ENCODE measurements around the gene FADD. TPM values are rescaled to one million over a fixed set of nuclear protein-coding genes. Genes with fewer than 3 reads are reported as not detected.
"Not testable (repeated sequence)": the region's sequence is repeated elsewhere in the genome, so short reads cannot be mapped to it uniquely, and the experiment has no call there.

Gene FADD
- total and polyA plus RNA-seq, 10 donors, result 11.3 to 28.8 (median 23.1) TPM

DNA sequence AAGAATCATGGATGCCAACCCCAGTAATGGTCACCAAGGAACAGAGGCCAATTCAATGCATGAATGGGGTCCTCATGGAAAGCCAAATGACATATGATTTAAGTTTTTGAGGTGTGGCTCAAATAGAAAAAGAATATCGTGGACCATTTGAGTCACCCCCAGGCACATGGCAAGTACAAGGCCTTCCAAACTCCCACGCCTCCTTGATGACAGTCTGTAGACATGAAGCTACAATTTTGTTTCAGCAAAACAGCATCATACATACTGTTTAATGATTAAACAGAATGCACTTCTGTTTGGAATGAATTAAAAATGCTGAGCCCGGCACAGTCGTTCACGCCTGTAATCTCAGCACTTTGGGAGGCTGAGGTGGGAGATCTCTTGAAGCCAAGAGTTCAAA is 7.4 kb downstream of the FADD start:
- peaks cover 0 to 50% (median 38%) of the 10 kb centered on the region in 6 donors for H3K36me3 ChIP-seq
- no peak overlapping the region for H3K27ac ChIP-seq
- H3K9me3 ChIP-seq, result no peaks in the 10 kb centered on the region
- no peak overlapping the region for H3K4me3 ChIP-seq
- TF ChIP-seq CTCF (IDR thresholded peaks at IDR 0.05 in 8 of 11, conservative IDR thresholded peaks at IDR 0.05 in 3 of 11) (no peak), POLR2AphosphoS5 (IDR thresholded peaks at IDR 0.05) (no peak), POLR2A (IDR thresholded peaks at IDR 0.05) (no peak)
- peak; percentile 8 for DNase-seq
- no peaks in the 10 kb centered on the region for H3K27me3 ChIP-seq (replicated peaks in 1 of 7)
- intact Hi-C loops (cut with DNase I; ENCODE audit: low total_unique reads), result no loop called here
- H3K4me1 ChIP-seq, result peaks cover 0 to 37% (median 22%) of the 10 kb centered on the region in 6 donors
- WGBS, 5 donors, result 89 to 94% (median 93%) methylated on average over 5 of the region's 5 CpGs

GRCh38 chr11:70212227-70212811 is 9.2 kb downstream of the FADD start:
- TF ChIP-seq POLR2AphosphoS5 (IDR thresholded peaks at IDR 0.05), result peak in 1 of 3 donors; percentile 35
- no peak for TF ChIP-seq CTCF (IDR thresholded peaks at IDR 0.05 in 8 of 11, conservative IDR thresholded peaks at IDR 0.05 in 3 of 11)
- TF ChIP-seq POLR2A (IDR thresholded peaks at IDR 0.05), result no peak
- Histone ChIP-seq H3K27ac (peak overlapping the region in 3 of 8 donors; percentile 13 to 54 (median 19)), H3K27me3 (replicated peaks in 1 of 7) (no peaks in the 10 kb centered on the region), H3K9me3 (no peaks in the 10 kb centered on the region), H3K4me1 (peaks cover 0 to 19% (median 8%) of the 10 kb centered on the region in 6 donors), H3K36me3 (peaks cover 0 to 32% (median 21%) of the 10 kb centered on the region in 6 donors), H3K4me3 (peak overlapping the region in 3 of 8 donors; percentile 14 to 57 (median 33))
- peak; percentile 63 for DNase-seq
- intact Hi-C loops (cut with DNase I; ENCODE audit: low total_unique reads), result no loop called here
- 61 to 85% (median 70%) methylated on average over 9 to 13 of the region's 13 CpGs for WGBS, 5 donors

DNA sequence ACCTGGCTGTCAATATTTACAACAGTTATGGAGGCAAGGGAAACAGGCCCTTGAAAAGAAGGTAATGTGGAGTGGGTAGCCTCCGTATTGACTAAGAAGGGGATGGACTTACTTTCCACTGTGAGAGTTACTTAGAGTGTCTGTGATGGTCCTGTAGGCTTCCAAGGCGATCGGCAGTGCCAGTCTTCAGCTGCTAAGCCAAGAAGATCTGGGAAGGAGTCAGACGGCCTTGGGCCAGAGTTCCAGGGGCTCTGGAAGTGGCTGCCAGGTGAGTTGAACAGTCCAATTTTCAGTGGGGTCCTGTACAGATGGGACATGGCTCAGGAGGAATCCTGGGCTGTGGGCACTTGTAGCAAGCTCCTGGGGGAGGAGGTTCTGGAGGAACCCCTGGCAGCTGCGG is 14.3 kb downstream of the FADD start:
- H3K27ac ChIP-seq; intact Hi-C loops (cut with DNase I; ENCODE audit: low total_unique reads); H3K4me3 ChIP-seq; H3K27me3 ChIP-seq (replicated peaks in 1 of 7); H3K9me3 ChIP-seq; H3K36me3 ChIP-seq; H3K4me1 ChIP-seq: not testable (repeated sequence)
- WGBS, 5 donors, result 85 to 91% (median 86%) methylated on average over 5 of the region's 5 CpGs
- DNase-seq, result peak; percentile 4

DNA sequence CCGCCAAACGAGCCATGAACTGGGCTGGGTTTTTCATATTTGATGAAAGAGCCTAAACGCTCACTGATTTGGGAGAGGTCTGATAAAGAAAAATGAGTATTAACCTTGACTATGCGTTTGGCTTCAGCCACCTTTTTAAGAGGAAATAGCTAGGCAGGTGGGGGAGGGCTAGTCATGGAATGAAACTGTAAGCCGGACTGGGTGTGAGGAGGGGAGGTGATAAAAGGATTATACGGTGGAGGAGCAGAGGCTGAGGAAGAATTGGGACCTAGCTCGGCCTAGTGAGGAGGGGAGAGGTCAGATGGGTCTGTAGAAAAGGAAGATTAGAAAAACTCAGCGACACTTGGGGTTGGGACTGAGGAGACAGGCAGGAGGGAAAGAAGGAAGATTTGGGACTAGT is 15.0 kb downstream of the FADD start:
- H3K9me3 ChIP-seq; H3K27me3 ChIP-seq (replicated peaks in 1 of 7); H3K27ac ChIP-seq; H3K4me1 ChIP-seq; H3K4me3 ChIP-seq; intact Hi-C loops (cut with DNase I; ENCODE audit: low total_unique reads); H3K36me3 ChIP-seq: not testable (repeated sequence)
- peak; percentile 8 for DNase-seq
- 61 to 75% (median 72%) methylated on average over 8 of the region's 8 CpGs for WGBS, 5 donors

DNA sequence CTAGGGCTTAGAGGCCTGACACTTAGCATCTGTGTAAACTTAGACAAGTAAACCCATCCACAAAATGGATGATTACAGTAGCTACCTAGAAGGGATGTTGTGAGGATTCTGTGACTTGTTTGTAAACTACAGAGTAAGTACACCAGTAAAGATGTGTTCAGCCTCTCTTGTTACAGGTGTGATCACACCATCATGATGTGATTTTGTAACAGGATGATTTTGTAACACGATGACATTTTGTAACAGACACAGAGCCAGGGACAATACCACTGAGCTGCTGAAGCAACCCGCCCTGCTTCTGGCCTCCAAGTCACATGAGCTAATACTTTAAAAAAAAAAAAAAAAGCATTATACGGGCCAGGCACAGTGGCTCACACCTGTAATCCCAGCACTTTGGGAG is 17.0 kb downstream of the FADD start:
- TF ChIP-seq POLR2AphosphoS5 (IDR thresholded peaks at IDR 0.05) (no peak), CTCF (IDR thresholded peaks at IDR 0.05 in 8 of 11, conservative IDR thresholded peaks at IDR 0.05 in 3 of 11) (no peak)
- Histone ChIP-seq H3K36me3 (no peaks in the 10 kb centered on the region), H3K4me3 (peak overlapping the region in 1 of 8 donors; percentile 2), H3K4me1 (peaks cover 0 to 6% (median 0%) of the 10 kb centered on the region in 6 donors), H3K27ac (peak overlapping the region in 5 of 8 donors; percentile 62 to 79 (median 65)), H3K9me3 (no peaks in the 10 kb centered on the region), H3K27me3 (replicated peaks in 1 of 7) (peaks cover 0 to 4% (median 0%) of the 10 kb centered on the region in 7 donors)
- intact Hi-C loops (cut with DNase I; ENCODE audit: low total_unique reads), result no loop called here
- WGBS, 5 donors, result 50 to 74% (median 59%) methylated on average over 3 of the region's 3 CpGs
- DNase-seq, result no peak
